HuH-7.5 (cell line): ENCODE results near the gene FAM13A.
"Not testable (repeated sequence)": the region's sequence is repeated elsewhere in the genome, so short reads cannot be mapped to it uniquely, and the experiment has no call there.

ENCODE experiments used
- DNase-seq: peaks from one replicate; pipeline ENCODE4 v3.0.0; 2011; ENCODE audit warnings: low spot score

The FAM13A gene

DNA sequence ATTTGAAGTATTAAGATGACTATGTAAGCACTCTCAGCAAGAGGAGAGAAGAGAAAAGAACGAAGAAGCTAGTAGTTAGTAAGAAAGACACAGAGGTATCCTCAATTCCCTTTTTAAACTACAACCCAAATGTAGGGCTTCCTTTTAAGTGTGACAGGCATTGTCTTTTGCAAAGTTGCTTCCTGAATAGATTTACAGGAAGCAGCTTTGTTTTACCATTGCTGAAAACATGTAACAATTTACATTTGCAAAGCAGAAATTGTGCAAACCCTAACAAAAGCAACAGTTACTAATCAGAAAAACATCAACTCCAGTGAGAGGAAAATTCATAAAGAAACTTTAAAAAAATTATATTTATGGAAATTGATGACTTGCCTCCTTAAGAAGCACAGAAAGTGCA, 96.4 kb downstream of the FAM13A start:
- DNase-seq = no peak

DNA sequence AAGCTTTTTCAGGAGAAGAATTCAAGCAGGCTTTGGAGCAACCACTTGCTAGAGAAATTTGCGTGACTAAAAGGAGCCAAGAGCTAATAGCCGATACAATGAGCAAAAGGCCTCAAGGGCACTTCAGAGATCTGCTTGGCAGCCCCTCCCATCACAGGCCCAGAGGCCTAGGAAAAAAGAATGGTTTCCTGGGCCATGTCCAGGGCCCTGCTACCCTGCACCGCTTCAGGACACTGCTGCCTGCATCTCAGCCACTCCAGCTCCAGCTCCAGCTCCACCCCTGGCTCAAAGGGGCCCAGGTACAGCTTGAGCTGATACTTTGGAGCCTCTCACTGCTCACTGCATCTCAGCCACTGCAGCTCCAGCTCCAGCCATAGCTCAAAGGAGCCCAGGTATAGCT, 98.9 kb downstream of the FAM13A start:
- no peak for DNase-seq

DNA sequence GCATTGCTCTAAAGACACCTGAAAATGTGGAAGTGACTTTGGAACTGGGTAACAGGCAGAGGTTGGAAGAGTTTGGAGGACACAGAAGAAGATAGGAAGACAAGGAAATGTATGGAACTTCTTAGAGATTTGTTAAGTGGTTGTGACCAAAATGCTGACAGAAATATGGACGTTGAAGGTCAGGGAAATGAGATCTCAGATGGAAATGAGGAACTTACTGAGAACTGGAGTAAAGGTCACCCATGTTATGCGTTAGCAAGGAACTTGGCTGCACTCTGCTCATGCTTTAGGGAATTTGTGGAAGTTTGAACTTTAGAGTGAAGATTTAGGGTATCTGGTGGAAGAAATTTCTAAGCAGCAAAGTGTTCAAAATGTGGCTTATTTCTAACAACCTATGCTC, 99.4 kb downstream of the FAM13A start:
- DNase-seq = no peak

DNA sequence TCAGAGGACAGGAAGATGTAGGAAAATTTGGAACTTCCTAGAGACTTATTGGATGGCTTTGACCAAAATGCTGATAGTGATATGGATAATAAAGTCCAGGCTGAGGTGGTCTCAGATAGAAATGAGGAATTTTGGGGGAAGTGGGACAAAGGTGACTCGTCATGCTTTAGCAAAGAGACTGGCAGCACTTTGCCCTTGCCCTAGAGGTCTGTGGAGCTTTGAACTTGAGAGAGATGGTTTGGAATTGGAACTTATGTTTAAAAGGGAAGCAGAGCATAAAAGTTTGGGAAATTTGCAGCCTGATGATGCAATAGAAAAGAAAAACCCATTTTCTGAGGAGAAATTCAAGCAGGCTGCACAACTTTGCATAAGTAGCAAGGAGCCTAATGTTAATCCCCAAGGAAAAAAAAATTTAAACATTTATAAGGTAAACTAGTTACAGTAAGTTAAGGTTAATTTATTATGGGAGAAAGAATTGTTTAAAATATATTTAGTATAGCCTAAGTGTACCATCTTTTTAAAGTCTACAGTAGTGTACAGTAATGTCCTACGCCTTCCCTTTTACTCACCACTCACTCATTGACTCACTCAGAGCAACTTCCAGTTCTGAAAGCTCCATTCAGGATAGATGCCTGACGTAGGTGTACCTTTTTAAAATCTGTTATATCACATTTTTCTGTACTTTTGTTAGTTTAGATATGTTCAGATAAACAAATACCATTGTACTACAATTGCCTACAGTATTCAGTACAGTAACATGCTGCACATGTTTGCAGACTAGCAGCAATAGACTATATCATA, 101.2 kb downstream of the FAM13A start:
- no peak for DNase-seq

DNA sequence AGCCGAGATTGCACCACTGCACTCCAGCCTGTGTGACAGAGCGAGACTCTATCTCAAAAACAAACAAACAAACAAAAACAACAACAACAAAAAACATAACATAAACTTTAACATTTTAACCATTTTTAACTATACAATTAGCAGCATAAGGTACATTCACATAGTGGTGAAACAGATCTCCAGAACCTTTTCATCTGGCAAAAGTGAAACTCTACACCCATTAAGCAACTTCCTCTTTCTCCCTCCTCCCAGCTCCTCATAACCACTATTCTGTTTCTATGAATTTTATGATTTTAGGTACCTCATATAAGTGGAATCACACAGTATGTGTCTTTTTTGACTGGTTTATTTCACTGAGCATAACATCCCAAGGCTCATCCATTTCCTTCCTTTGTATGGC, 103.6 kb downstream of the FAM13A start:
- no peak for DNase-seq

DNA sequence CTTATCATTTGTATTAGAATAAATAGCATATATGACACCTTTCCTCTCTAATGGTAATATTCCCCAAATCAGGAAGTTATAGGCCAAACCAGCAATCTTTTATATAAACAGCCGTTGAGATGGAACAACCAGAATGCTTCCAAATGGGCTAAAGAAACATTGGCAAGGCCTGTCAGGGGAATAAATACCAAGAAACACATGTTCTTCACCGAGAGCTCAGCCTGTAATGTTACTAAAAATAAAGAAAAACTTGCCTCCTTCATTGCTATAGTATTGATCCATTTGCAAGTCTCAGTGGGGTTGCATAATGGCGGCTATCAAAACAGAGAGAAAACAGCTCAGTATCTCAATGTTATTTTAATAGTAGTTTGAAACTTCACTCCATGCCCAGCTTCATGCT, 104.9 kb downstream of the FAM13A start:
- no peak for DNase-seq

DNA sequence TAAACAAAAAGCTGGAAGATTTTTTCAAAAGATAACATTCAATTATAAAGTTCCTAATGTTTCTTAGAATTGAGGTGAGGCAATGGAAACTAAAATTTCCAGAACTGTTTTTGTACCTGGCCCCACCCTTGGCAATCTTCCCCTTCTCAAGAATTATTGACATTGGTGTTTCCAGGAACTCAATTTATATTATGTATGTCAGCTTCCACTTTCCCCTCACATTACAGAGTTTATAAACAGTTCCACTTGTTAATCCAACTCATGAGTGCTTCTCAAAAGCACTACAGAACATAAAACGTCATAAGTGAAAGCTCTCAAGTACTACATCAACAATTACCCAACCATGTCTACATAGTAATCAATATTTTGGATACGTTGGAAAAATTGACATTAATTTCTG, 107.4 kb downstream of the FAM13A start:
- no peak for DNase-seq

DNA sequence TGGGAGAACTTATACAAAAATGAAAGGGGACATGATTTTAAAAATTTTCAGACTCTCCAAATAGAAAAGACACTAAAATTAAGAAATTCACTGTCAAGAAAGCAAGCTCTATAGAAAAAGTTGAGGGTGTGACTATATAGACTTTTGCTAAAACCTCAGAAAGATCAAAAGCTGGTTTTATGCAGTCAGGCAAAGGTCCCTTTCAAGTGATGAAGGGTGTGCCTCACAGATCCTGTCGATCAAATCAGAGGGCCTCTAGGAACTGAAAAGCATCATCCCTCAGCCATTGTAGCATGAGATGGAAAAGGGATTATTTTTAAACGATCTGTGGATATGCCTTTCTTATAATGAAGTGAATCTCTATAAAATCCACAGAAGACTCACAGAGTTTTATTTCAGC, 116.5 kb downstream of the FAM13A start:
- no peak for DNase-seq

DNA sequence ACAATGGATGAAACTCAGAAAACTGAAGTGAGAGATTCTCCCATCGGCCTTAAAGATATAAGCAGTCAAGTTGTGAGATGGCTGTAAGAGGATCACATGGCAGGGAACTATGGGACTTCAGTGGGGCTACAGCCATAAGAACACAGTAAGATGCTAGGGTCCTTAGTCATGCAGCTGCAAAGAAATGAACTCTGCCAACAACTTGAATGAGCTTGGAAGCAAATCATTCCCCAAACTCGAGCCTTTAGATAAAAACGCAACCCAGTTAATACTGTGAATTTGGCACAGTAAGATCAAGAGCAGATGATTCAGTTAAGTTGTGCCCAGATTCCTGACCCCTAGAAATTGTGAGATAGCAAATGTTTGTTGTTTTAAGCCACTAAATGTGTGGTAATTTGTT, 117.3 kb downstream of the FAM13A start:
- DNase-seq = no peak

DNA sequence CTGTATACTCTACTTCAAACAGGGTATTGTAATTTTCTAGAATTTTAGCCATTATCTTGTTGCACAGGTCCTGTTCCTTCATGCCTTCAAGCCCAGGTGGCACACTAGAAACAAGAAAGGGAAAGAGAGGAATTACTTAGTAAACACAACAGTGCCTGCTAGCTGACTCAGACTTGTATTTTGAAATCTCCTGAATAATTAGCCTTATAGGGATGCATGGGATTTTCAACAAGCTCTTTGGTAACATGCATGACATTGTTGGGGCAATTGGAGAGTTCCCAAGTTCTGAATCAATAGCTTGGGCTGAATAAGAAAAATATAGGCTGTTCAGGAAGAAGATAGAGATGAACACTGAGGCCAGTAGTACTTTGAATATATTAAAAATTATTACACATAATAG, 118.8 kb downstream of the FAM13A start:
- DNase-seq = no peak

DNA sequence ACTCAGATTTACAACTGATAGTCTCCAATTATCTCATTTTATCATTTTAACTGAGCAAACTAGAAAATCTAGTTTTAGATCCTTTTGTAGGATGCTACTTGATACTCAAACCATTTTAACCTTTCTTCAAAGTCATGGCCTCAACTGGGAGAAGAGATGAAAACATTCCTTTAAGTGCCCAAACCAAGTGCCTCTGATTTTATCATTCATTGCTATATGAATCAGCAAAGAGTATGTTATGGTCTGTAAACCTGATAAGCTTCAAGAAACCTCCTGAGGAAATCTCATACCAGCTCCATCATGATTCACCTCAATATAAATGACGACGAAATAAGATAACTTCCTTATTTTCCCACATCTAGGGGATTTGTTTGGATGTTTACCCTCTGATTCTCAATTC, 119.9 kb downstream of the FAM13A start:
- DNase-seq = no peak

DNA sequence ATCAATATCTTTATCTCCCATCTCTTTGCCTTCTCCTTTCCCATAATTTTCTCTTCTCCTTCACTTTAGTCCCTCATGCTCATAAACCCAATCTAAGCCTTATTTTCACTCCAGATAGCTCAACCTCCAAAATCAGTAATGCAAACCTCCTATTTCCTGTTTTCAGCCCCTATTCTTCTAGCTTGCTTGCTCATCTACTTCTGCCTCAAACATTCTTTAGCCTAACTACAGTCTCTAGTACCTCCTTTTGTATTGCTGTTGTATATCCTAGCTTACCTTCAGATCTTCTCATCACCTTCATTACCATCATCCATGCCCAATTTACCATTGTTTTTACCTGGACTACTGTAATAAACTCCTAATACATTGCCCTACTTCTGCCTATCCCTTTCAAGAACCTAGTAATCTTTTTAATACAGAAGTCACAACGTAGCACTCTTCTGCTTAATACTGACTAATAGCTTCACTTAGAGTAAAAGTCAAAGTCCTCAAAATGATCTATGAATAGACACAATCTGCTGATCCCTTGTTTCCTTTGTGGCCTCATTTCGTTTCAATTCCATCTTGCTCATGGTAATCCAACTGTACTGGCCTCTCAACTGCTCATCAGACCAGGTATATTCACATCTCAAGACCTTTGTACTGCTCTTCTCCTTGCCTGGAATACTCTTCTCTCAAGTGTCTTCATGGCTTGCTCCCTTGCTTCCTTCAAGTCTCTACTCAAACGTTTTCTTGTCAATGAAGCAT, 123.4 kb downstream of the FAM13A start:
- no peak for DNase-seq

DNA sequence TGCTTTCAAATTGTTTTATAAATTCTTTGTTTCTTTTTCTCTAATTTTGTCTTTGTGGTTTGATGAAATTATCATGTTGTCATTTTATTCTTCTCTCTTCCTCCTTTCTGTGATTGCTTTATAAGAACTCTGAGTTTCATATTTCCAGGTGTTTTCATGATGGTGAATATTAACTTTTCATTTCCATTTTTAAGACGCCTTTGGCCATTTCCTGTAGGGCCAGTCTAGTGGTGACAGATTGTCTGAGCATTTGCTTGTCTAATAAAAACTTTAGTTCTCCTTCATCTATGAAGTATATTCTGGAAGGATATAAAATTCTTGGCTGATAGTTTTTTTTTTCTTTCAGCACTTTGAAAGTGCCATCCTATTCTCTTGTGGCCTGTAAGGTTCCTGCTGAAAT, 128.1 kb downstream of the FAM13A start:
- DNase-seq = no peak

DNA sequence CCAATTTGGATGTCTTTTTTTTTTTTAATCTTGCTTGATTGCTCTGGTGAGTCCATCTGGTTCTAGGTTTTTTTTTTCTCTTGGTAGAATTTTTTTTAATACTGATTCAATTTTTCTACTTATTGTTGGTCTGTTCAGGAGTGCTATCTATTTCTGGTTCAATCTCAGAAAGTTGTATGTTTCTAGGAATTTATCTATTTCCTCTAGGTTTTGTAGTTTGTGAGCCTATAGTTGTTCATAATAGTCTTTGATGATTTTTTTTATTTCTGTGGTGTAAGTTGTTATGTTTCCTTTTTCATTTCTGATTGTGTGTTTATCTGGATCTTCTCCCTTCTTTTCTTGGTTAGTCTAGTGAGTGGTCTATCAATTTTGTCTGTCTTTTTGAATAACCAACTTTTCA, 129.6 kb downstream of the FAM13A start:
- no peak for DNase-seq

DNA sequence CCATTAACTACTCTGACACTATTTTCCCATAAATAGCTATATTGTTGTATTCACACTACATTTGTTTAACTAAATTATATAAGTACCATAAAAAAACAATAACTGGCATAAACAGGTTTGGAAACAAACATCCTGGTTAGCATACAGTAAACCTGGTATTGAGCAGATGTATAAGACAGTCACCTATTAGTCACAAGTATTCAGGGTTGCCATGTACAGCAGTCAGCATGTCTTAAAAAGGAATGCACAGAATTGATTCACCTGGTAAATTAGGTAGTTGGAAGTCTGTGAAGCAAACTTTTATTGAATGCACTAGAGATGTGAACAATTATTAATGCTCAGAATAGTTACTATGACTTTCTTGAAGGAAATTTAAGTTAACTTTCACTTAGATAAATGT, 137.9 kb downstream of the FAM13A start:
- DNase-seq = no peak

DNA sequence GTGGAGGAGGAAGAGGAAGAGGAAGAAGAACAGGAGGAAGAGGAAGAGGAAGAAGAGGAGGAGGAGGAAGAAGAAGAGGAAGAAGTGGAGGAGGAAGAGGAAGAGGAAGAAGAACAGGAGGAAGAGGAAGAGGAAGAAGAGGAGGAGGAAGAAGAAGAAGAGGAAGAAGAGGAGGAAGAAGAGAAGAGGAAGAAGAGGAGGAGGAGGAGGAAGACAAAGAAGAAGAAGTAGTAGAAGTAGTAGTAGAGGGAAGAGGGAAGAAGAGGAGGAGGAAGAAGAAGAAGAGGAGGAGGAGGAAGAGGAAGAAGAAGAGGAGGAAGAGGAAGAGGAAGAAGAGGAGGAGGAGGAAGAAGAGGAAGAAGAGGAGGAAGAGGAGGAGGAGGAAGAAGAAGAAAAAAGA, 143.8 kb downstream of the FAM13A start:
- DNase-seq = not testable (repeated sequence)

DNA sequence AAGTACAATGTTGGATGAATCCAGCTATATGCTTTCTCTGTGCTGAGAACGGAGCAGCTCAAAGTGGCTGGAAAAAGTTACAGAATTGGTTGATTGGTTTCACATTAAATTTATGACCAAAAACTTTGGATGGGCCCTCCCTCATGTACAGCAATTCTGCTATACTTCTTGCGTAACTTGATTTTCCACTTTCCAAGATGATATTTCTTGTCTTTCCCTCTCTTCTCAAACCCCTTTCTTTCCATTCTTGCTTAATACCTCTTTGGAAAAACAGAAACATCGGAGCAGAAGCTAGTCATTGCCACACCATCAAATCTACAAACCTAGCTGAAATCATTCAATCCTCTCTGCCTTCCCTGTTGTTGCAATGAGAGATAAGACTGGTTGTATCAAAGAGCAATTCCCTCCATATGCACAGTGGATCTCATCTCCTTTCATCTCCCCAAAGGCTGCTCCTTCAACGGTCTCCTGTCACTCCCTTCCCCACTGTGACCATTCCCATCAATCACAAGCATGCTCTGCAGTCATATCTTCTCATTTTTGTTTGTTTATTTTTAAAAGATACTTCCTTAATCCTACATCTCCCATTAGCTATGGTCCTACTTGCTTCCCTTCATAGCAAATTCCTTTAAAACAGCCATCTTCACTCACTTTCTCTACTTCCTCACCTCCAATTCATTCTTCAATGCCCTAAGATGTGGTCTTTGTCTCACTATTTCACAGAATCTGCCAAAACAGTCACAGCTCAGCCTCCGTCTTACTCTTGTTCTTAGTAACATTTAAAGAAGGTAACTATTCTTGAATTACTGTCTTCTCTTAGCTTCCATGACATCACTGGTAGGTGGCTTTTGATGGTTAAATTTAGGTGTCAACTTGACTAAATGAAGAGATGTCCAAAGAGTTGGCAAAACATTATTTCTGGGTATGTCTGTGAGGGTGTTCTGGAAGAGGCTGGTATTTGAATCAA, 145.5 kb downstream of the FAM13A start:
- DNase-seq = no peak

DNA sequence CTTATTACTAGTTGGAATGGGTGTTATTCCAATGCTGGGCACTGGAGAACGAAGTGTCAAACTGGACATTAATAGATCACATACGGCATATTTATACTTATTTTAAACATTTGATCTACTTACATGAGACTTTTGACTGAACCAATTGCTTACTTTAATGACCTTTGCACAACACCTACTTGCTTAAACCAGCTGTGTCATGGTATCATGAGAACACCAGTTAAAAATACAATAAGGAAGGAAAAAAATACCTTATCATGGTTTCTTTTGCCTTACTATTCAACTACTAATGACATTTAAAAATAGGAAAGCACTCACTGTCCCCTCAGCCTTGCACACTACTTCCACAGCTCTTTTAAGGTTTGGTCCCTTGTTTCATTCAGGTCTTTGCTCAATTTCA, 146.9 kb downstream of the FAM13A start:
- no peak for DNase-seq

DNA sequence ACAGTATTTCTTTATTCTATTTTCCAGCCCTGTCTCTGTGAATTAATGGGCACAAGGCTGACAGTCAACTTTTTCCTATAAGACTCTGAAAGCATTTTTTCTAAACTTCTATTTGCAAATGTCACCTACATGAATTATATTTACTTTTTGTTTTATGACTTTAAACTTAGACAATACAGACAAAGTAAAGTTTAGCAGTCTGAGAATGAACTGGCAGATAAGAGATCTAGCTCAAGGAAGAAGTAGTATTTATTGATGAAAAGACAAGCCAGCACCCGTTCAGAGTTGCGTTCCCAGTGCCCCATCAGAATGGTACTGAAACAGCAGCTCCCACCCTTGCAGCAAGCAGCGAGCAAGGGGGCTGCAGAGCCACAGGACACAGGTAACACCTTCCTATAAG, 148.5 kb downstream of the FAM13A start:
- DNase-seq = no peak

DNA sequence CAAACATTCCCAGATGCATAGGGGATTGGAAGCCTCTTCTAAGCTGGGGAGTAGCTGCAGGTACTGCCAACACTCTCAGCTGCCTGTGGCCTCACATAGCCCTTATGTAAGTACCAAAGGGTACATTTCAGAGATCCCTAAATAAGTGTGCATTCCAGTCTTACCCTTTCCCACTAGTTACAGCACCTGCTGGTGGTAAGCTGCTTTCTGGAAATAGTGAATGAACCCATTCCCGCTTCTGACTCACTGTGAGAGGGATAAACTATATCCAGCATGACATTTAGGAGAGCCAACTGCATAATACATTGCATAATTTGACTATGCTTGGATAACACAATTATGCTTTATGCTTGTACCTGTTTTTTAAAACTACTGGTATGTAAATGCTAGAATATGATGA, 149.0 kb downstream of the FAM13A start:
- no peak for DNase-seq

DNA sequence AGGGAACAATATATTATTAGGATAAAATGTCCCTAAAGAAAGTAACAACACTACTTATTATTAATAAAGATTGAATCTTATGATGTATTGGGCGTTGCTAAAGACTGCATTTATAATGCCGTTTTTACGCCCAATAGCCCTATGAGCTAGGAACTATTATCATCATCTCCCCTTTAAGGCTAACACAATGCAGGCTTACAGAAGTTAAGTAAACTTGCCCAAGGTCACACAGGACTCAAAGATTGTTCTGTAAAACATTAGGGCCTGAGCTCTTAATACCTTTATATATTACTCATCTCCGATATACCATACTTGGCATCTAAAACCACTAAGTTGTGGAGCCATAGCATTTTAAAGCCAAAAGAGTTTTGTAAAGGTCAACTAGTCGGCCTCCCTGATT, 149.5 kb downstream of the FAM13A start:
- DNase-seq = no peak

DNA sequence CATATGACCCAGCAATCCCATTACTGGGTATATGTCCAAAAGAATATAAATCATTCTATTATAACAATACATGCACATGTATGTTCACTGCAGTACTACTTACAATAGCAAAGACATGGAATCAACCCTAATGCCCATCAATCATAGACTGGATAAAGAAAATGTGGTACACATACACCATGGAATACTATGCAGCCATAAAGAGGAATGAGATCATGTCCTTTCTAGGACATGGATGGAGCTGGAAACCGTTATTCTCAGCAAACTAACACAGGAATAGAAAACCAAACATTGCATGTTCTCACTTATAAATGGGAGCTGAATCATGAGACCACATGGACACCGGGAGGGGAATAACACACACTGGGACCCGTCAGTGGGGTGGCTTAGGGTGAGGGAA, 152.7 kb downstream of the FAM13A start:
- not testable (repeated sequence) for DNase-seq

DNA sequence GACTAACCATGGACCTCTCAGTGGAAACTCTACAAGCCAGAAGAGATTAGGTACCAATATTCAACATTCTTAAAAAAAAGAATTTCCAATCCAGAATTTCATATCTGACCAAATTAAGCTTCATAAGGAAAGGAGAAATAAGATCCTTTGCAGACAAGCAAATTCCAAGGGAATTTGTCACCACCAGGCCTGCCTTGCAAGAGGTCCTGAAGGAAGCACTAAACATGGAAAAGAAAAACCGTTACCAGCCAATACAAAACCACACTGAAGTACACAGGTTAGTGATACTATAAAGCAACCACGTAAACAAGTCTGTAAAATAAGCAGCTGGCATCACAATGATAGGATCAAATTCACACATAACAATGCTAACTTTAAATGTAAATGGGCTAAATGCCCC, 156.6 kb downstream of the FAM13A start:
- DNase-seq = no peak
